Measurements from ENCODE around the gene CDK15. TPM values are rescaled to one million over a fixed set of nuclear protein-coding genes. Genes with fewer than 3 reads are reported as not detected.

The CDK15 gene
- total RNA-seq, 1 donor from 2014 or later = not detected

DNA sequence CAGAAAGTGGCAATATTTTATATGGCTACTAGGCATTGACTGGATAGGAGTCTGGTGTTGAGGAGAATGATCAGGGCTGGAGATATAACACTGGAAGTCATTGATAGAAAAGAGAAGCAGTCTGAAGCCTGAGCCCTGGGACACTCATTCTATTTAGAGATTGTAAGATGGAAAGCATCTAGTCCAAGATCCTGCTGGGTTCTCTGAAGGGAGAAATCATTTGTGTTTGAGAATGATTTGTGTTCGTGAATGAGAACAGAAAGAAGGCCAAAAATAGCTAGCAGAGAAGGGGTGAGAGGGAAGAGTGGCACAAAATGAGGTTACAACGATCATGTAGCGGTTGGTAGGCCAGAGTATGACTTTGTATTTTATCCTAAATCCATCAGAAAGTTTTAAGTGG, 18.0 kb upstream of the CDK15 start:
- Mint-ChIP-seq H3K27me3 (ENCODE audit: unreplicated experiment) (no peaks in the 10 kb centered on the region), H3K4me3 (ENCODE audit: unreplicated experiment) (no peak overlapping the region), H3K27ac (ENCODE audit: unreplicated experiment) (no peak overlapping the region), H3K4me1 (ENCODE audit: unreplicated experiment) (peaks cover 33% of the 10 kb centered on the region), H3K9me3 (ENCODE audit: unreplicated experiment) (no peaks in the 10 kb centered on the region), H3K36me3 (ENCODE audit: low read depth, unreplicated experiment) (no peaks in the 10 kb centered on the region)
- TF ChIP-seq, protein P1, sequence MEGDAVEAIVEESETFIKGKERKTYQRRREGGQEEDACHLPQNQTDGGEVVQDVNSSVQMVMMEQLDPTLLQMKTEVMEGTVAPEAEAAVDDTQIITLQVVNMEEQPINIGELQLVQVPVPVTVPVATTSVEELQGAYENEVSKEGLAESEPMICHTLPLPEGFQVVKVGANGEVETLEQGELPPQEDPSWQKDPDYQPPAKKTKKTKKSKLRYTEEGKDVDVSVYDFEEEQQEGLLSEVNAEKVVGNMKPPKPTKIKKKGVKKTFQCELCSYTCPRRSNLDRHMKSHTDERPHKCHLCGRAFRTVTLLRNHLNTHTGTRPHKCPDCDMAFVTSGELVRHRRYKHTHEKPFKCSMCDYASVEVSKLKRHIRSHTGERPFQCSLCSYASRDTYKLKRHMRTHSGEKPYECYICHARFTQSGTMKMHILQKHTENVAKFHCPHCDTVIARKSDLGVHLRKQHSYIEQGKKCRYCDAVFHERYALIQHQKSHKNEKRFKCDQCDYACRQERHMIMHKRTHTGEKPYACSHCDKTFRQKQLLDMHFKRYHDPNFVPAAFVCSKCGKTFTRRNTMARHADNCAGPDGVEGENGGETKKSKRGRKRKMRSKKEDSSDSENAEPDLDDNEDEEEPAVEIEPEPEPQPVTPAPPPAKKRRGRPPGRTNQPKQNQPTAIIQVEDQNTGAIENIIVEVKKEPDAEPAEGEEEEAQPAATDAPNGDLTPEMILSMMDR (IDR thresholded peaks at IDR 0.05; ENCODE audit: unreplicated experiment) = no peak
- no peak for DNase-seq (ENCODE audit: low spot score)

GRCh38 chr2:201789395-201789794, 16.9 kb upstream of the CDK15 start:
- peaks cover 33% of the 10 kb centered on the region for H3K4me1 Mint-ChIP-seq (ENCODE audit: unreplicated experiment)
- no peak overlapping the region for H3K4me3 Mint-ChIP-seq (ENCODE audit: unreplicated experiment)
- no peaks in the 10 kb centered on the region for H3K27me3 Mint-ChIP-seq (ENCODE audit: unreplicated experiment)
- no peak for DNase-seq (ENCODE audit: low spot score)
- H3K27ac Mint-ChIP-seq (ENCODE audit: unreplicated experiment) = no peak overlapping the region
- TF ChIP-seq, protein P1 (IDR thresholded peaks at IDR 0.05; ENCODE audit: unreplicated experiment) = no peak
- no peaks in the 10 kb centered on the region for H3K9me3 Mint-ChIP-seq (ENCODE audit: unreplicated experiment)
- no peaks in the 10 kb centered on the region for H3K36me3 Mint-ChIP-seq (ENCODE audit: low read depth, unreplicated experiment)

DNA sequence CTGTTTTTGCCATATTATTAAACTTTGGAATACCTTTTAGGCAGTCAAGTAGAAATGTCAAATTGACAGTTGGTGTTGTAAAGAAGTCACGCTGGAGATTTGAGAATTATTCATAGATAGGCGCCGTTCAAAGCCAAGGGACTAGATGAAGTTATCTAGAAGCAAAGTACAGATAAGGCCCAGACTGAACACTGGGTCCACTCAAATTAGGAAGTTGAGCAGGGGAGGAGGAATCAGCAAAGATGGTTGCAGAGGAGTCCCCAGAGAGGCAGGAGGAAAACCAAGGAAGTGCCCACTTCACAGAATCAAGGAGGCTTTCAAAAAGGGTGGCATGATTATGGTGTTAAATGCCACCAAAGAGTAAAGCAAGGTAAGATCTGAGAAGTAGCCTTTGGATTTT, 16.0 kb upstream of the CDK15 start:
- H3K9me3 Mint-ChIP-seq (ENCODE audit: unreplicated experiment) = no peaks in the 10 kb centered on the region
- H3K27me3 Mint-ChIP-seq (ENCODE audit: unreplicated experiment) = no peaks in the 10 kb centered on the region
- H3K4me1 Mint-ChIP-seq (ENCODE audit: unreplicated experiment) = peaks cover 33% of the 10 kb centered on the region
- H3K27ac Mint-ChIP-seq (ENCODE audit: unreplicated experiment) = no peak overlapping the region
- no peak overlapping the region for H3K4me3 Mint-ChIP-seq (ENCODE audit: unreplicated experiment)
- TF ChIP-seq, protein P1 (IDR thresholded peaks at IDR 0.05; ENCODE audit: unreplicated experiment) = no peak
- no peak for DNase-seq (ENCODE audit: low spot score)
- H3K36me3 Mint-ChIP-seq (ENCODE audit: low read depth, unreplicated experiment) = no peaks in the 10 kb centered on the region

DNA sequence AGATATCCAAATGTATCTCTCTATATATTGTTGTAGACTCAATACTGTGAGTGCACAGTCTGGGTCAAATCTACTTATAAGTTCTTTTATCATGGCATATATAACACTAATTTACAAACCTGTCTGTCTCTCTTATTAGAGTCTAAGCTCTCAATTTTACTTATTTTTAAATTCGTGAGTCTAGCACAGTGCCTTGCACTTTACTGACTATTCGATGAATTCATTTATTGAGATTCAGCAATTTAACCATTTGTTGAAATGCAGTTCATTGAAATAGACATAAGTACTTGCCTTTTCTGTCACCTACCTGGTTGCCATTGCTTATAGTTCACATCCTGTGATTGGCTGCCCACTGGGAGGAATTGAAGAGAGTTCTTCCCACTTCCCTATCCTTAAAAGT, 15.3 kb upstream of the CDK15 start:
- no peaks in the 10 kb centered on the region for H3K27me3 Mint-ChIP-seq (ENCODE audit: unreplicated experiment)
- no peaks in the 10 kb centered on the region for H3K9me3 Mint-ChIP-seq (ENCODE audit: unreplicated experiment)
- no peak overlapping the region for H3K4me3 Mint-ChIP-seq (ENCODE audit: unreplicated experiment)
- no peak overlapping the region for H3K27ac Mint-ChIP-seq (ENCODE audit: unreplicated experiment)
- TF ChIP-seq, protein P1 (IDR thresholded peaks at IDR 0.05; ENCODE audit: unreplicated experiment) = no peak
- no peaks in the 10 kb centered on the region for H3K36me3 Mint-ChIP-seq (ENCODE audit: low read depth, unreplicated experiment)
- peaks cover 37% of the 10 kb centered on the region for H3K4me1 Mint-ChIP-seq (ENCODE audit: unreplicated experiment)
- no peak for DNase-seq (ENCODE audit: low spot score)

GRCh38 chr2:201793631-201794030, 12.7 kb upstream of the CDK15 start:
- no peaks in the 10 kb centered on the region for H3K27me3 Mint-ChIP-seq (ENCODE audit: unreplicated experiment)
- DNase-seq (ENCODE audit: low spot score) = no peak

More at GRCh38 chr2:201793631-201794030, 12.7 kb upstream of the CDK15 start:
- TF ChIP-seq, protein P1 (IDR thresholded peaks at IDR 0.05; ENCODE audit: unreplicated experiment) = no peak
- H3K4me3 Mint-ChIP-seq (ENCODE audit: unreplicated experiment) = no peak overlapping the region
- no peaks in the 10 kb centered on the region for H3K9me3 Mint-ChIP-seq (ENCODE audit: unreplicated experiment)
- peaks cover 18% of the 10 kb centered on the region for H3K4me1 Mint-ChIP-seq (ENCODE audit: unreplicated experiment)
- no peak overlapping the region for H3K27ac Mint-ChIP-seq (ENCODE audit: unreplicated experiment)
- no peaks in the 10 kb centered on the region for H3K36me3 Mint-ChIP-seq (ENCODE audit: low read depth, unreplicated experiment)
